WERI-Rb-1 (cell line): Measurements from ENCODE around the gene SMAD9.

Experiments used
- DNase-seq: peaks from one replicate; pipeline ENCODE4 v3.0.0-alpha.2; 2020
- H3K27ac ChIP-seq: fragments of 250-450 bp; sonication (Bioruptor Pico); 2 replicates; pipeline ENCODE4 v1.5.1; 2020; ENCODE audit warnings: mild to moderate bottlenecking, moderate library complexity
- H3K27me3 ChIP-seq: fragments of 250-450 bp; sonication (Bioruptor Pico); 2 replicates; pipeline ENCODE4 v1.5.1; 2021; ENCODE audit warnings: mild to moderate bottlenecking, low read depth, moderate library complexity; ENCODE audit not compliant: insufficient read depth, severe bottlenecking
- H3K36me3 ChIP-seq: fragments of 250-450 bp; sonication (Bioruptor Pico); 2 replicates; pipeline ENCODE4 v1.5.1; 2020; ENCODE audit warnings: mild to moderate bottlenecking, moderate library complexity
- H3K4me3 ChIP-seq: 2 replicates; pipeline ENCODE4 v1.5.1; 2011; ENCODE audit warnings: low read depth, mild to moderate bottlenecking, control low read depth, low read length
- H3K9me3 ChIP-seq: fragments of 250-450 bp; sonication (Bioruptor Pico); 2 replicates; pipeline ENCODE4 v1.5.1; 2021; ENCODE audit warnings: mild to moderate bottlenecking, moderate library complexity; ENCODE audit not compliant: severe bottlenecking
- TF ChIP-seq, protein P1 (sequence below): IDR thresholded peaks from 2 replicates; pipeline ENCODE4 v1.5.1; 2011; ENCODE audit warnings: low read depth, mild to moderate bottlenecking, control low read depth, inconsistent platforms, low read length

The SMAD9 gene

GRCh38 chr13:36920616-36921185 lies 663 bp upstream of the SMAD9 start:
- Histone ChIP-seq H3K9me3 (no peaks in the 10 kb centered on the region), H3K27ac (peak overlapping the region; percentile 78), H3K27me3 (no peaks in the 10 kb centered on the region), H3K36me3 (no peaks in the 10 kb centered on the region), H3K4me3 (peak overlapping the region; percentile 18)
- TF ChIP-seq, protein P1, sequence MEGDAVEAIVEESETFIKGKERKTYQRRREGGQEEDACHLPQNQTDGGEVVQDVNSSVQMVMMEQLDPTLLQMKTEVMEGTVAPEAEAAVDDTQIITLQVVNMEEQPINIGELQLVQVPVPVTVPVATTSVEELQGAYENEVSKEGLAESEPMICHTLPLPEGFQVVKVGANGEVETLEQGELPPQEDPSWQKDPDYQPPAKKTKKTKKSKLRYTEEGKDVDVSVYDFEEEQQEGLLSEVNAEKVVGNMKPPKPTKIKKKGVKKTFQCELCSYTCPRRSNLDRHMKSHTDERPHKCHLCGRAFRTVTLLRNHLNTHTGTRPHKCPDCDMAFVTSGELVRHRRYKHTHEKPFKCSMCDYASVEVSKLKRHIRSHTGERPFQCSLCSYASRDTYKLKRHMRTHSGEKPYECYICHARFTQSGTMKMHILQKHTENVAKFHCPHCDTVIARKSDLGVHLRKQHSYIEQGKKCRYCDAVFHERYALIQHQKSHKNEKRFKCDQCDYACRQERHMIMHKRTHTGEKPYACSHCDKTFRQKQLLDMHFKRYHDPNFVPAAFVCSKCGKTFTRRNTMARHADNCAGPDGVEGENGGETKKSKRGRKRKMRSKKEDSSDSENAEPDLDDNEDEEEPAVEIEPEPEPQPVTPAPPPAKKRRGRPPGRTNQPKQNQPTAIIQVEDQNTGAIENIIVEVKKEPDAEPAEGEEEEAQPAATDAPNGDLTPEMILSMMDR: no peak
- DNase-seq: no peak

DNA sequence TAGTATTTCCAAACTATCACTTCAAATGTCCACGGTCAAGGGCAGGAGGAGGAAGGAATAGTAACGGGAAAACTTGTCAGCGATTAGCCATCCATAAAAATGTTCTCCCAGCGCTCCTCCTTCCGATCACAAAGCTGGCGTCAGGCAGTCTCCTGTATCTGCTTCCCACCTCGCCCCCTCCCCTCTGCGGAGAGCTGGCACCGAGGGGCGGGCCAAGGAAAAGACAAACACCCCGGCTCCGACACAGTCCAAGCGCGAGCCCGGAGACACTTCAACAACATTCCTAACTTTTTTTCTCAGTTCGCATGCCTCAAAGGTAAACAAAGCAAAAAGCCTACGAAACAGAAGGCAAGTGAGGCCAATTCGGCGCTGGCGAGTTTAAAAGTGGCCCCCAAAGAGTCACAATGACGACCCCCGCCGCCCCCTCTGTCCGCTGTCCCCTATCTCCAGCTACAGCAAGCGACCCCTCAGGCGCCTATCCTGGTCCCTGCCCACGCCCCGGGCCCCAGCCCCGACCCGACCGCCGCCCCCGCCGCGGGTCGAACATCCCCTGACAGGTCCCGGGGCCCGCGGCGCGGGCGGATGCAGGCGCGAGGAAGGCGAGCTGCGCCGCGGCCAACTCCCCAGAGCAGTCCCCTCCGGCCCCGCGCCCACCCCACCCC lies 736 bp downstream of the SMAD9 start:
- TF ChIP-seq, protein P1: no peak
- peak; percentile 69 for DNase-seq
- Histone ChIP-seq H3K4me3 (peak overlapping the region; percentile 66), H3K36me3 (no peaks in the 10 kb centered on the region), H3K27me3 (no peaks in the 10 kb centered on the region), H3K27ac (peak overlapping the region; percentile 87), H3K9me3 (no peaks in the 10 kb centered on the region)

DNA sequence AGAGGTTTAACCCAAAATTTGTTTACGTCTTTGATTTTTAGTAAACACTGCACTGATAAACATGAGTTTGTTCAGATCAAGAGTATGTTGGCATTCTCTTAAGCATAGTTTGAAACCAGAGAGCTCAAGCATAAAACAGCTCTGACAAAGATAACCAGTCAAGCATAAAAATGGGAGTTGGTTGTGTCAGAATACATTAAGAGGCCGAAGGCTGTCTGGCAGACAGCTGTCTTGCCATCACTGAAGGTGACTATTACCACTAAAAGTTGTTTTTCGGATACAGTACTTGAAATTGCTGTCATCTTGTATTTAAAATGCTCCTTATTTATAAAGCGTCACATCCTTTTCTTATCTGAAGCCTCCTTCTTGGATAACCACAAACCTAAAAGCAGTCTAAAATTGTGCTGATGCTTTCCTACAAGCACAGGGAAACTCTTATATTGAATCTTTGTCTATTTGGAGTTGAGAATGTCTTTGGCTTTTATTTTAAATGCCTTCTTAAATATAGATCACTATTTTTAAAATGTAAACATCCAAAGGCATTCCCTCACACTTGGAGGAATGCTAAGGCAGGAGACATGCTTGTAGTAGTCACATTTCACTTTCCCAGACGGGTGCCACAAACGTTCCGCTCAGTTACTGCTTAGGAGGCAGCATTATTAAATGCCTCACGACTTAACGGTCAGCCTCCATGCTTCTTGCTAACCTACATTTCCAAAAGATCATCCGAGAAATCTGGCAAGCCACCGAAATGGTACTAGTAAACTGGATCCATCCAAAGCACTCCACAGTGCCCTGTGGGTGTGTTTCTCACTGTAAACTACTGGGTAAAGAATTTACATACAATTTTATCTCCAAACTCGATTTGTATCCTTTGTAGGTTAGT lies 1.5 kb downstream of the SMAD9 start:
- Histone ChIP-seq H3K27ac (peak overlapping the region; percentile 87), H3K4me3 (peak overlapping the region; percentile 66), H3K27me3 (no peaks in the 10 kb centered on the region), H3K9me3 (no peaks in the 10 kb centered on the region), H3K36me3 (no peaks in the 10 kb centered on the region)
- DNase-seq: no peak
- TF ChIP-seq, protein P1: no peak

GRCh38 chr13:36917311-36917710 lies 2.7 kb downstream of the SMAD9 start:
- no peaks in the 10 kb centered on the region for H3K27me3 ChIP-seq
- H3K9me3 ChIP-seq: no peaks in the 10 kb centered on the region
- TF ChIP-seq, protein P1: no peak
- H3K36me3 ChIP-seq: no peaks in the 10 kb centered on the region
- H3K27ac ChIP-seq: no peak overlapping the region
- DNase-seq: no peak
- H3K4me3 ChIP-seq: no peak overlapping the region

DNA sequence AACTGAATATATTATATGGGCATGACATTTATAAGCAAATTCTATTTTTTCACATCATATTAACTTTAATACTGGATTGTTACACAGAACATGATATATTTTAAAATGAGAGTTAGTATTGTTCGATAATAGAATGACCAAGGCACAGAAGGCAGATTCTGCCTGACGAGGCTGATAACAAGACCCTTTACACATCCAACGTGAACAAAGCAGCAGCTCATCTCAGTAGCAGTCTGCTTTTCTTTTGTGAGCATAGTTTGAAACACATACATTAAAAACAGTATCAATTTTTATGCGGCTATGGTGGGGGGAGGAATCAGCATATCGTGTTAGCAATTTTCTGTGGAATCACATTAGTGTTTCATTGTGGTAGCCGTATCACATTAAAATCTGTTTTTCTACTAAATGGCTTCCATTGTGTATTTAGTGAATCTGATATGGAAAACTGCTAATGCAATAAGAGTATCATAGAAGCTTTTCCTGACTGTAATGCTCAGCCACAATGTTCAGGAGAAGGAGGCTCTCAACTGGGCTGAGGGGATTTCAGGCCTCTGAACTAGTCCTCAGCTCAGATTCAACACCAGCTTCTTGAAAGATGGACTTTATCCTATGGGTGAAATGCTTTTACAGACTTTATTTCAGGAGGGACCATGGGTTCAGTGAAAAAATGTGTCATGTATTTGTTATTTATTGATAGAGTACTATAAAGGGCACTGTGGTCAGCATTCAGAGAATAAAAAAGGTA lies 4.0 kb downstream of the SMAD9 start:
- no peak for DNase-seq
- Histone ChIP-seq H3K4me3 (no peak overlapping the region), H3K36me3 (no peaks in the 10 kb centered on the region), H3K9me3 (no peaks in the 10 kb centered on the region), H3K27ac (peak overlapping the region; percentile 26; the same call in 1 of the 2 replicates), H3K27me3 (no peaks in the 10 kb centered on the region)
- TF ChIP-seq, protein P1: no peak
